NCI-H82 treated with DMSO at 0.1 percent for 48 hours (cell line): ENCODE results near the gene NUP188.

ENCODE experiments used
- DNase-seq: peaks from one replicate; lab custom pipeline; 2025; ENCODE audit not compliant: unreplicated experiment; lab: John Stamatoyannopoulos, UW

The NUP188 gene

DNA sequence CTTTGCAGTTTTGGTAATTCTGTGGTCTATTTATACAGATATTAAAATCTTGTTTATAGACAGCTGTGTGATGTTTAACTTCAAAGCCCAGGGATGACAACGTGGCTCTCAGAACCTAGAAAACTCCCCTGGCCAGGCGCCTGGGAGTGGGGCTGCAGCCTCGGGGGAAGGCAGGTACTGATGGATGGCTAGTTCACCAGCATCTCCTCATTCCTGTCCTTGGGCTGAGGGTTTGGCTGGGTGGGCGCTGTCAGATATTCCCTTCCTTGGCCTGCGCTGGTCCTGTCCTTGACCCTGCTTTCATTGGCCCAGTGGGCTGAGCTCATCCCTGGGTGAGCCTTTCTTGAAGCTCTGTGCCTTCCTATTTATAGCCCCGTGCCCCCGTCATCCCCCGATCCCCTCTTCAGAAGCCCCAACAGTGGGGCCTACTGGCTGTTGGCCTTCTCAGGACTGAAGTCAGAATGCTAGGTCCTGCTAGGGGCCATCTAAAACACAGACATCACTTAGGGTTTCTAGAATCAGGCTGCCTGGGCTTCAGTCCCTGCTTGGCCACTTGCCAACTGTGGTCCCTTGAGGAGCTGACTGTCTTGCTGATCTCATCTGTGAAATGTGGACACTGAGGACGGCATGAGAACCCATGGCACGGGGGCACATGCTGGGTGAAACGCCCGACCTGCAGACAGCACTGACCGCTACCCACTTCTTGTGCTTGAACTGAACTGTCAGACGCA, 59.7 kb downstream of the NUP188 start:
- DNase-seq, result no peak

DNA sequence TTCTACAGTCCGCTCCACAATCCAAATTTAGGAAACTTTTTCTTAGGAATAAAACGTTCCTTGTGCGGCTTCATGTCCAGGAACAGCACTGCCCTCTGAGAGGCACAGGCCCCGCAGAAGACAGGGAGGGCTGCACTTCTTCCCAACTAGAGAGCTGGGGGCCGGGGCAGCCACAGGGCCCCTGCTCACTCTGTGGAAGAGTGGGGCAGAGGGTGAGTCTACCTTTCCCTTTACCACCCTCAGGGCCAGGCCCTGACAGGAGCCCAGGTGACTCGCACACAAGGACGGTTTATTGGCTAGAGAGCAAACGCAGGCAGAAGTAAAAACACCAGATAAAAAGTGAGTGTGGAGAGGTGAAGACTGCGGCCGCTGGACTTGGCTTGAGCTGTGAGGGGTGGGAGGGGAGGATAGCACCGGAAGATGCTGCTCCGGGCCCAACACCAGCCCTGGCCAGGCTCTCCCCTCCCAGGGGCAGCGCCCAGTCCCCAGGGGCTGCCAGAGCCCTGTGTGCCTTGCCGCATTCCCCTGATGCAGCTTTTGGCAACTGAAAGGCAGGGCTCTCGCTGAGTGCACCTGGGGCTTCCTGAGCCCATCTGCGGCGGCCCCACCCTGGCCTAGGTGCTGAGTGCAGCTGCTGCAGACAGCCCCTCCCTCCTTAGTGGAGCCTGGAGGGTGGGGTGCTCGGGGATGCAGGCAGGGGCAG, 60.4 kb downstream of the NUP188 start:
- DNase-seq, result no peak

DNA sequence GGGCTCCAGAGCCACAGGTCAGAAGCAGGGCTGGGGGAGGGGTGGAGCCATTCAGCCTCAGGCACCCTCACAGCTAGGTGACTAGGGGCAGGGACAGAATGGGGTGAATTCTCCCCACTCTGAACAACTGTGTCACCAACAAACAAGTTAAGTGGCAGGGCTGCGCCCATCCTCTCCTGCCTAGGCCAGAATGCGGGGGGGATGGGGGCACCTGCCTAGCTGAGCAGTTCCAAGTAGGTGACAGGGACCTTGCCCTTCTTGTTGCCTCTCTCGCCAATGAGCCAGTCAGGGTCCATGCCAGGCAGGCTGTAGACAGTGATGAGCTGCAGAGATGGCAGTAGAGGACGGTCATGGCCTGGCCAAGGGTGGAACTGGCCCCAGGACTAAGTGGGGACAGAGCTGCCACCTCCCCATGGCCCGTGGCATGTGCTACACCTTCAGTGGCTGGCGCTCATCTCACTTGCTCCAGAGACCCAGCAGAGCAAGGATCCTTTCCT, 61.0 kb downstream of the NUP188 start:
- DNase-seq, result no peak

DNA sequence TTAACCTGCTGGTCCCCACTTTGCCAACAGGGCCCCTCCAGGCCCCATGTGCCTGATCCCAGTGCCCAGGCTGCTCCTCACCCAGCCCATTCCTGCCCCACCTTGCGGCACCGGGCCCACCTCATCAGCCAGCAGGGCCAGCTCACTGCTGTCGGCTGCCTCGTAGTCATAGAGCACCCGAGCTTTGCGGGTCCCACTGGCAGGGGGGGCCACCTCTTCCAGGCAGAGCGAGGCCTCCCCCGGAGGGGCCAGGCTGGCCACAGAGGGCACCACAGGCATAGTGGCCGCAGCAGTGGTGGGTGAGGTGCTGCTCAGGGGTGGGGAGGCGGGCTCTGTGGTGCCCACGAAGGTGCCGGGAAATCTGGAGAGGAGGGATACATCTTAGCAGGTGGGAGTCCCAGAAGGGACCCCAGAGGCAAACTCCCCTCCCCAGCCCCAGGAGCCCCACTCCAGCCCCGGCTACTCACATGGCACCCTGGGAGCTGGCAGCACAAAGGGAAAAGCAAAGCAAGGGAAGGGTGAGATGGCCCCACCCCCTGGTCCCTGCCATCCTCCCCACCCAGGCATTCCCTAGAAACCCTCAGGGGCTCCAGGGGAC, 61.6 kb downstream of the NUP188 start:
- no peak for DNase-seq

DNA sequence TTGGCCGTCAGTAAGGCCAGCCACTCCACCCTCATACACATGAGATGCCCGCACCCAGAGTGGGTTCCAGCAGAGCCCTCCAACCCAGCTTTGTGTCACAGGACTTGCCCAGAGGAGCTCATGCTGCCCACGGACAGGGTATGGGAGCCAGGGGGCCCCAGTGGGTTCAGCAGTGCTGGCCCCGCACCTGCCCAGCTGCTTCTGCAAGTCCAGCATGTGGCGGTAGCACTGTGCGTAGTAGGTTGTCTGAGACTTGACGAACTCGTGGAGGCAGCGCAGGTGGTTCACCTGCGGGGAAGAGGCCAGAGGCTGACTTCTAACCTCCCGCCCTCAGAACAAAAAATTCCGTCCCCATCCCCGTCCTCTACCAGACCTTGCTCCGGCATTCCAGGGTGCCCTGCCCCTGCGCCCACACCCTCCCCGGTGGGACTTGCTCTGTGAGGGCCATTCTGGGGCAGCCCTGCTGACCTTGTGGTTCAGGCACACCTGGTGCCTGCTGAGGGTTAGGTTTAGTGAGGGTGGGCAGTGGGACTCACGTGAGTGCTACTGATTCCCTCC, 62.2 kb downstream of the NUP188 start:
- DNase-seq, result no peak

DNA sequence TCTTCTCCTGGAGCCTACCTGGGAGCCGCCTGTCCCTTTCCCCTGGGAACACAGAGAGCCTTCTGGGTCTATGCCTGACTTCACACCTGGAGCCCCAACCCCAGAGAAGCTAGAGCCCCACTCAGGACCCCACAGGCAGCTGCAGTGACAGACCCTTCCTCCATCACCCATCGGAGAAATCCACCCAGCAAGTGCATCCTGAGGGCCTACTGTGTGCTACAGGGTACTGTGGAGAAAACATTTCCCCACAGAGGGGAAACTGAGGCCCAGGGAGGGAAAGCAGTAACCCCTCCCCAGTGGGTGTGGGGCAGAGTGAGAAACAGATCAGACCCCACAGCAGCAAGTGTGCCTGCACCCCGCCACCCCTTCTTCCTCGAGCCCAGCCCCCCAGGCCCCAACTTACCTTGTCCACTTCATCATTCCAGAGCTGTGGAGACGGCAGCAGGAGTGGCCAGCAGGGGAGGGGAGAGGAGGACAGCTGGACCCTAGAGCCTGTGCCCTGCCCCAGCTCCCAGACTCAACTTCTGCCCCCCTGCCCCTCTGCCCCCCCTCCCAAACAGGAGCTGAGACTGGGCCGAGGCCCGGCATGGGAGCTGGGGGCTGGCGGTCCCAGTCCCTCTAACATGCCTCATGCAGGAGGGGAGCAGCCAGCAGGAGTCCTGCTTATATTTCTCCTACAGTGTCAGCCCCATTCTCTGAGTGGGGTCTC, 62.9 kb downstream of the NUP188 start:
- no peak for DNase-seq

DNA sequence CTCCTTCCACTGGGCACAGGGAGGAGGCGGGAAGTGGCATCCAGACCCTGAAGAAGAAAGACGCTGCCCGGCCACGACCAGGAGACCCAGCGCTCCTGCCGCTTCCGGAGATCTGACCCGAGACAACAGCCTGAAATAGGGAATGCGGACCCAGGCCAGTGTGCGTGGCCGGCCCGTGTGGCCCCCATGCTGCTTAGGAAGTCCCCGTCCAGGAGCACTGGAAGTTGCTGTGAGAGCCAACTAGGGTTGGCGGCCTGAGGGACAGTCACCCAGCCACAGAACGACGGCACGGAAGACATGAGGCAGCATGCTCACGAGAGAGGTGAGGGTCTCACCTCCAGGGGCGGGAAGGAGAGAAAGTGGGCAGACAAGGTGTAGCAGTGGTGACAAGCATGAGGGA, 63.7 kb downstream of the NUP188 start:
- no peak for DNase-seq

DNA sequence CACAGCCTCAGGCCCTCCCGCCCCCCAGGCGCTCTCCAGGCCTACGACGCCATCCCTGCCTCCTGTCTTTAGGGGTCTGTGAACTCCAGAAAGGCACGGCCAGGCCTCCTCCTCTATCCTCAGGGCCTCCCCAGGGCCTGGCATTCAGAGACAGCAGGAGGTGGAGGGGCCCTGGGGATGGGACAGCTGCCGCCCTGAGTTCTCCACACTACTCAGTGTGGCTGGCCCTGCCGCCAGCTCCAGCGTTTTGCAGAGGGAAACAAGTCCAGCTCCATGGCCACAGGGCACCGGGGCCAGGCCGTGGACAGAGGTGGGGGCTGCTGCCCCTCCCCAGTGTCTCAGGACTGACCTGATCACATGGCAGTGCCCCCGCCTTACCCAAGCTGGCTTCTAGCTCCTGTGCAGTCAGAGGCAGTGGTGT, 64.3 kb downstream of the NUP188 start:
- no peak for DNase-seq

DNA sequence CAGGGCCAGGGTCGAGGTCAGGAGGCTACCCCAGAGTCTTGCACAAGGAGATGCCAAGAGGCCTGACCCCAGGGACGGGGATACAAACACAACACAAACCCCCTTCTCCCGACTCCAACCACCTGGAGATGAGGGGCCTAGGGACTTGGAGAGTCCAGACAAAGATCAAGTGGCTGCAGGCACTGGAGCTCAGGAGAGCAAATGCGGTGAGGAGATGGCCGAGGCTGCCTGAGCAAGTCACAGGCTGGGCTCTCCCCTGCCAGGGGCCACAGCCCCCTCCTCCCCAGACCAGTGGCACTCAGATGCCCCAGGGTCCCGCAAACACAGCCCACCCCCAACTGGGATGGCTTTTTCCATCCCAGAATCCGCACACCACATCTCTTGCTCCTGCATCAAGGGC, 64.8 kb downstream of the NUP188 start:
- DNase-seq, result no peak

DNA sequence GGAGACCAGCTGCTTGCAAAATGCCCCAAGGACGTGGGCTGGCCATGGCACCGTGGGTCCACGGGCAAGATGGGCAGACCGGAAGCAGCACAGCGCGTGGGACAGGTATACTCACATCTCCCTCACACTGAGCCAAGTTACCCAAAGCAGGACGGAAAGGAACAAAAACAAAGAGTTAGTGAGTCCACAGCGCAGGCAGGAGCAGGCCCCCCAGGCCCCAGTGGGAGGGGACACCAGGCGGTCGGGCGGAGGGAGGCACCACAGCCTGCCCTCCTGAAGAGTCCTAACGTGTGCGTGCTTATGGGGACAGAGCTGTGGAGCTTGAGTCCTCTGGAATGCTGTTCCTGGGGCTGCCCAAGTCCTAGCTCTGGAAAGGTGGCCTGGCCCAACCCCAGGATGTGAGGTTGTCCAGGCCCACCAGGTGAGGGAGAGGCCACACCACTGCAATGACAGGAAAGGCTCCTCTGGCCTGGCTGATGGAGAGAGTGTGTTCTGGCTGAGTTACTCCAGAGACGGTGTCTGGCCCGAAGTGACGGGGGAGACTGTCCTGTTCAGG, 65.5 kb downstream of the NUP188 start:
- DNase-seq, result no peak

DNA sequence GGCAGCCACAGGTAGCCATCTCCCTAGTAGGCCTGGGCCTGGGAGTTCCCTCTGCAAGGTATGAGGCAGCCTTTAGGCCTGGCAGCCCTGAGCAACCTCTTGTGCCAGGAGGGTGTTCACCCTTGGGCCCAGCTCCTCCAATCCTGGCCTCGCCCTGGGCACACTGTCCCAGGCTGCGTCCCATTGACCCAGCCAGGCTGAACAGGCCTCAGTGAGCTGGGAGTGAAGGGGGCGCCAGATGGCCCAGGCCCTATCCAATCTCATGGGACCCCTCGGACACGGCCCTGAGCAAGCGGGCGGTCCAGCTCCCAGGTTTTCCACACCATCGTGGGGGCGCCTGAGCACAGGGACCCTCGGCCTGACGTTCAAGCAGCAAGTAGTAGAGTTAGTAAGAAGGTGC, 66.2 kb downstream of the NUP188 start:
- no peak for DNase-seq

DNA sequence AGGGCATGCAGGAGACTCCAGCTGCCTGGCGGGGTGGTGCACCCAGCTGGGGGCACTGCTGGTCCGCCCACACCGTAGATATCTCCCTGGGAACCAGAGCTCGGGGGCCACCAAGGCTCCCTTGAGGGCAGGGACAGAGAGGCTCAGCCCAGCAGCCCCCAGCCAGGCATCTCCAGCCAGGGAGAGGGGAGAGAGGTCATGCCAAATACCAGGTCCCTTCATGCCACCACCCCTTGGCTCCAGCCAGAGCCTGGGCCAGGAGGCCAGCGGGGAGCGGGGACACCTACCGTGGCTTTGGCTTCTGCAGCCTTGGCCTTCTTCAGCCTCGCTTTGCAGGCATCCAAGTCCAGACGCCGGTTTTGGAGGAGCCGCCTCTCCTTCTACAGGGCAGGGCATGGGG, 66.6 kb downstream of the NUP188 start:
- DNase-seq, result no peak

DNA sequence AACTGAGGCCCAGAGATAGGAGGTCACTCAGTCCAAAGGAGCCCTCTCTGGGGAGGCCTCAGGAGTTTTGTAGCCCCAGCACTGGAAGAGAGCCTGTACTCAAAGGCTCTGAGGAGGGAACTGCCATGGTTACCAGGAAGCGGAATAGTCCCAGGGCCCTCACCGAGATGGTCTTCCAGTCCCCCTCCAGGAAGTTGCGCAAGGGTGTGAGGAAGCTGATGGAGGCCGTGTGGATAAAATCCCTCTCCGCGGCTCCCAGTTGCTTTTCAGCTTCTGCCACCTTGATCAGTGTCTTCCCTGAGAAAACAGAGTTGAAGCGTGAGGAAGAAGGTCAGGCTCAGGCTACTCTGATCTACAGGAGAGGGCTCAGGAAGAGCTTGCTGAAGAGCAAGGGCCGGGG, 67.1 kb downstream of the NUP188 start:
- no peak for DNase-seq

DNA sequence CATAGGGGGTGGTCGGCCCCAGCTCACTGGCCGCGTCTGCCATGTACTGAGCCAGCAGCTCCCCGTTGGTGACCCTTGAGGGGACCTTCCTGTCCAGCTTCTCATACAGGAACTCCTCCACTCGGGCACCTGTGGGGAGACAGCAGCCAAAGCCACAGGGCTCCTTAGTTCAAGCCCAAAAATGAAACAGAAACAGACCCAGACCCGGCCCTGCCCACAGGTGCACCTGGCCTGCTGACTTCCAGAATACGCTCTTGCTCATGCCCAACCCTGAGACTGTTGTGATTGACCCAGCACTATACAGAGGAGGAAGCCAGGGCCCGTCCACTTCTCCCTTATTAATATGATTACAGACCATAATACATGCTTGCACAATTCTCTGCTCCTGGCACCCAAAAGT, 73.6 kb downstream of the NUP188 start:
- DNase-seq, result no peak

DNA sequence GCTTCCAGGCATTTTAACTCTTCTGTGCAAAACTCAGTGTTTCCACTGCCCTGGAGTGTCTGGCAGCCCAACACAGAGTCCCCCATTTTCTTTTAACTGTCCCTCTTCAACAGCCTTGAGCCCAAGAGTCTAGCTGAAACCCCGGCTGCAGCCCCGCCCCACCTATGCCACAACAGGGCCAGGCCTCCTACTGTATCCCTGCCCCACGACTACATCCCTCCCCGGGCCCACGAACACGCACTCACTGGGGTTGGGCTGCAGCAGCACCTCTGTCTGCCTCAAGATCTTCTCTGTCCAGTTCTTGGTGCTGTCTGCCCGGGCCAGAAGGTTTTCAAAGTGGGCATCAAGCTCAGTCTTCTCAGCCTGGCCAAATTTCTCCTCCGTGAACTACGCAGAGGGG, 74.5 kb downstream of the NUP188 start:
- DNase-seq, result no peak

DNA sequence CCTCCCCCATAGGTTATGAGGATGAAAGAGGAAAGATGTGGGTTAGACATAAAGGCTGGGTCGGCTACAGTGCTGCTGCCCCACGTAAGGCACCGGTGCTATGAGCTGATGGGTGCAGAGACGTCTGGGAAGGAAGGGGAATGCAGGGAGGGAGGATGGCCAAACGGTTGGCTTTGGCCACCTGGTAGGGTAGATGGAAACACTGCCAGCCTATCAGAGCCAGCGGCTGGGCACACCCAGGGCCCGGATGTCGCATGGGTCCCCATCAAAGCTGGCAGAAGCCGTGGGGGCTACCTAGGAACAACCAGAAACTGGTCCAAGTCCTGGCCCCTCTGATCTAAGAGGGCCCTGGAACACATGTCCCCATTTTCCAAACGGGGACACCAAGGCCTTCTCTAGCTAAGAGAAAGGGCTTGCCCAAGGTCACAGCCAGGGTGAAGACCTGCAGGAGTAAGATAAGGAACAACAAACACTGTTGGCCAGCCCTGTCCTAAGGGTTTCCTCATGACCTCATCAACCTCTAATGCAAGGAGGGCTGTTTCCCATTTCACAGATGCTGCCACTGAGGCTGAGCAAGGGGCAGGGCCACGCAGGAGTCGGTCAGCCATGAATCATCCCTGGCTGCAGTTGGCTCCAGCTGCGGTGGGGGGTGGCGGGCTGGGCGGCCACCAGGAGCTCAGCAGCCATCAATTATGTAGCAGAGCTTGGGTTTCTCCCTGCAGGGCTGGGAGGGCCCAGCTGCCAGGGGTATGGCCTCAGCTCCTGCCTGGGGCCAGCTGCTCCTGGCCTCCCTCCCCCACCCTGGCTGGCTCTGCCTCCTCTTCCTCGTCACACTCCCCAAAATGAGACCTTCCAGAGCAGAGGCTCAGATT, 75.8 kb downstream of the NUP188 start:
- DNase-seq, result peak; percentile 74

DNA sequence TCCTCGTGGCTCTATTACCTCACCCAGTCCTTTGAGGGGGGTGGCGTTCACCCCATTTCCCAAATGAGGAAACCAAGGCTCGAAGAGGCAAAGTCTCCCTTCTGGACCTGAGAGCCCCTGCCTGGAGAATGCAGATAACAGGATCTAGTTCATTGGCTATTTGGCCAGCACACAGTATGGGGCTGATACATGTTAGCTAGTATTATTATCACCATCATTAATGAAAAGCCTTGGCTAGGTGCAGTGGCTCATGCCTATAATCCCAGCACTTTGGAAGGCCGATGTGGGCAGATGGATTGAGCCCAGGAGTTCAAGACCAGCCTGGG, 76.4 kb downstream of the NUP188 start:
- peak; percentile 74 for DNase-seq

DNA sequence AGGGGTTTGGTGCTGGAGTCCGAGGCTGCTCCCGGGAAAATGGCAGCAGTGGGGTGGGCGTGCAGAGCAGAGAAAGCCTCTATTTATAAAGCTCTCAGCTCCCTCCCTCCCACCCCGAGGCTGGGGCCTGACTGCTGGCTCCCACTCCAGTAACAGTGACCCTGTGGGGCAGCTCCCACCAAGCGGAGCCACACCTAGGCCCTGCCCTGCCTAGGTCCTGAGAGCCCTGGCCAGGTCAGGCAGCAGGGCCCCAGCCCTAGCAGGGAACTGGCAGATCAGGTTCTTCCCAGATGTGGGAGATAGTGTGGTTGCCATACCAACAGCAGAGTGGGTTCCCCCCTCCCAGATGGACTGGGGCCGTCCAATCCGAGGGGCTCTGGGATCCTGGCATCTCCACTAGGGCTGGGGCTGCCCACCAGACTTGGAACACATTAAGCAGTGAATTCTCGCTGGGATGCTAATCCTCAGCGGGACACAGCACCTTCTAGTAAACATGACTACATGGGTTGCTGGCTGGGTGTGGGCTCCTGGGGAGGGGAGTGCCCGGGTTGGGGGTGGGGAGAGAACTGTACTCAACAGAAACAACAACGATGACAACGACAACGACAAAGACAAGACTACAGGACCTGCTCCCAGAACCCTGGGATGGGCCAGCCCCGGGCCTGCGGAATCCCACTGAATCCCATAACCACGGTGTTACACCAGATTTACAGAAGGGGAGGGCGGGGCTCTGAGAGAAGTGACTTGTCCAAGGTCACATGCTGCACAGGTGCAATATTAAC, 79.1 kb downstream of the NUP188 start:
- DNase-seq, result no peak

DNA sequence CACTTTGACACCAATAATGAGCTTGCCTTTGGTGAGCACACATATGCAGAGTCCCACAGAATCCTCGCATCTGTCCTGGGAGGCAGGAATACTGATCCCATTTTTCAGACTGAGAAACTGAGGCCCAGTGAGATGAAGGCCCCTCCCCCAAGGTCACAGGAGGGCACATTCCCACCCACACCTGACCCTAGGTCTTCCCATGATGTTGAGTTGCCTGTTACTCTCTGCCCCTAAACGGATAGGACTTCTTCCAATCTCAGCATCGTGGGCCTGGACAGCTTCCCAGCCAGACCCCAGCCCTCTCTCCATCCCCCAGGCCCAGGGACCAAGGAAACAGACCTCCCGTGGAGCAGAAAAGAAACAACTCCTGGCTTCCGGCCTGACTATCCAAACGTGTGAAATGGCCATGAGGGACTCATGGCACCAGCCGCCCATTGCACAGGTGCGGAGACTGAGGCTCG, 79.8 kb downstream of the NUP188 start:
- DNase-seq, result no peak
